AG09309 (cell line): ENCODE measurements around the gene PSMA1.
"Not testable (repeated sequence)": the region's sequence is repeated elsewhere in the genome, so short reads cannot be mapped to it uniquely, and the experiment has no call there.

Experiments
- DNase-seq: peaks from one replicate; pipeline ENCODE4 v3.0.0-alpha.2; 2010; ENCODE audit warnings: low read depth
- H3K4me3 ChIP-seq: 2 replicates; pipeline ENCODE4 v1.5.1; 2011; ENCODE audit warnings: mild to moderate bottlenecking, low read depth, low read length, moderate library complexity; ENCODE audit not compliant: control insufficient read depth
- TF ChIP-seq, protein P1 (sequence below): IDR thresholded peaks from 2 replicates; pipeline ENCODE4 v1.5.1; 2011; ENCODE audit warnings: mild to moderate bottlenecking, low read depth, low read length, inconsistent platforms; ENCODE audit not compliant: insufficient read depth, control insufficient read depth; ENCODE audit errors: missing control alignments

The PSMA1 gene

GRCh38 chr11:14542324-14542723 lies 22.1 kb upstream of the PSMA1 start:
- TF ChIP-seq, protein P1, sequence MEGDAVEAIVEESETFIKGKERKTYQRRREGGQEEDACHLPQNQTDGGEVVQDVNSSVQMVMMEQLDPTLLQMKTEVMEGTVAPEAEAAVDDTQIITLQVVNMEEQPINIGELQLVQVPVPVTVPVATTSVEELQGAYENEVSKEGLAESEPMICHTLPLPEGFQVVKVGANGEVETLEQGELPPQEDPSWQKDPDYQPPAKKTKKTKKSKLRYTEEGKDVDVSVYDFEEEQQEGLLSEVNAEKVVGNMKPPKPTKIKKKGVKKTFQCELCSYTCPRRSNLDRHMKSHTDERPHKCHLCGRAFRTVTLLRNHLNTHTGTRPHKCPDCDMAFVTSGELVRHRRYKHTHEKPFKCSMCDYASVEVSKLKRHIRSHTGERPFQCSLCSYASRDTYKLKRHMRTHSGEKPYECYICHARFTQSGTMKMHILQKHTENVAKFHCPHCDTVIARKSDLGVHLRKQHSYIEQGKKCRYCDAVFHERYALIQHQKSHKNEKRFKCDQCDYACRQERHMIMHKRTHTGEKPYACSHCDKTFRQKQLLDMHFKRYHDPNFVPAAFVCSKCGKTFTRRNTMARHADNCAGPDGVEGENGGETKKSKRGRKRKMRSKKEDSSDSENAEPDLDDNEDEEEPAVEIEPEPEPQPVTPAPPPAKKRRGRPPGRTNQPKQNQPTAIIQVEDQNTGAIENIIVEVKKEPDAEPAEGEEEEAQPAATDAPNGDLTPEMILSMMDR = no peak
- DNase-seq = no peak
- no peak overlapping the region for H3K4me3 ChIP-seq

DNA sequence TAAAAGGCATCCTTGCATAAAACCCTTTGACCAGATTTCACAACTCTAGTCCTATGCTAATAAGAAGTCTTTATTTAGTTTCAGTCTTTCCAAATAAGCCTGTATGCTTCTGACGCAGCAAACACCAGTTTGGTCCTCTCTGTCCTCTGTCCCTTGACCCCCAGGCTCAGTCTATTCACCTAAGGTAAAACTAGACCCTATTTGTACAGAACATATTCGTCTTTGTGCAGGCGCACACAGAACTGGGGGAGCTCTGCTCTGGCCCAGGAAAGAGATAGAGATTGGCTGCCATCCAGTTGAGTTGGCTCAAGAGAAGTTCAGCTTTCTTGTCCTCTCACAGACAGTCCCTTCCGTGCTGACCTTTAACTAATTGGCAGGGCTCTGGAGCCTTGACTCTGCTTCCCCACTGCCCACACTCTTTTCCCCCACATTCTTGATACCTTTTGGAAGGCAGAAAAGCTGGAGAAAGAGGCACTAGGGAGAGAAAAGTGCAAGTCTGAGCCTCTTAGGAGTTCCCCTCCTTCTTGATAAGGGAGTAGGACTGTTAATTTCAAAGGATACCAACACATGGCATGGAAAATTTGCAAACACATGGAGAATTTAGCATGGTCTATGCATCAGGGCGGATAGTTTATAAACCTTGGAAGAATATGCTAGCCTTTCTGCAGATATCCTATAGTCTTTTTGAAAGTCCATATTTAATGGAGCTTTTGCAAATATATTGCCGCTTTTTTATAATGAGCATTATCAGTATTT lies 21.2 kb upstream of the PSMA1 start:
- DNase-seq = no peak
- H3K4me3 ChIP-seq = no peak overlapping the region
- TF ChIP-seq, protein P1 = no peak

GRCh38 chr11:14539982-14540421 lies 19.8 kb upstream of the PSMA1 start:
- no peak overlapping the region for H3K4me3 ChIP-seq
- DNase-seq = no peak
- TF ChIP-seq, protein P1 = no peak

- H3K4me3 ChIP-seq = no peak overlapping the region
- TF ChIP-seq, protein P1 = no peak
- no peak for DNase-seq
Measured at GRCh38 chr11:14538926-14539554, 18.9 kb upstream of the PSMA1 start.

- TF ChIP-seq, protein P1 = no peak
Measured at GRCh38 chr11:14538271-14538925, 18.2 kb upstream of the PSMA1 start.

GRCh38 chr11:14537134-14537599 lies 17.0 kb upstream of the PSMA1 start:
- DNase-seq = no peak
- TF ChIP-seq, protein P1 = peak; percentile 69
- H3K4me3 ChIP-seq = no peak overlapping the region

More at GRCh38 chr11:14538271-14538925, 18.2 kb upstream of the PSMA1 start:
- no peak for DNase-seq
- no peak overlapping the region for H3K4me3 ChIP-seq

DNA sequence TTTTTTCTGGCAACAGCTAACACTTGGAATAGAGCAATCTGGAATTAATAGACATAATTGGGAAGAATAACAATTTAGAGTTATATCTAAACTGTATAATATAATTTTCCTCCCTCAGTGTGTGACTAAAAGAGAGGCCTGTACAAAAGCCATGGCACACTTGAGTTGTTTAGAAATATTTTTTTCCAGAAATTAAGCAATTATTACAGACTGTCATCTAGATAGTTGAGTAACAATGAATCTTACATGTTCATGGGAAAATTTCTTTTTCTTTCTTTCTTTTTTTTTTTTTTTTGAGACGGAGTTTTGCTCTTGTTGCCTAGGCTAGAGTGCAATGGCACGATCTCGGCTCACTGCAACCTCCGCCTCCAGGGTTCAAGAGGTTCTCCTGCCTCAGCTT lies 15.0 kb upstream of the PSMA1 start:
- not testable (repeated sequence) for H3K4me3 ChIP-seq, DNase-seq
